Stromal cell of bone marrow (primary cell): ENCODE results near the gene CHRNB2.

ENCODE experiments used
- DNase-seq: peaks from one replicate; pipeline ENCODE4 v3.0.0-alpha.2; 2012; ENCODE audit warnings: low read depth

CHRNB2 gene

DNA sequence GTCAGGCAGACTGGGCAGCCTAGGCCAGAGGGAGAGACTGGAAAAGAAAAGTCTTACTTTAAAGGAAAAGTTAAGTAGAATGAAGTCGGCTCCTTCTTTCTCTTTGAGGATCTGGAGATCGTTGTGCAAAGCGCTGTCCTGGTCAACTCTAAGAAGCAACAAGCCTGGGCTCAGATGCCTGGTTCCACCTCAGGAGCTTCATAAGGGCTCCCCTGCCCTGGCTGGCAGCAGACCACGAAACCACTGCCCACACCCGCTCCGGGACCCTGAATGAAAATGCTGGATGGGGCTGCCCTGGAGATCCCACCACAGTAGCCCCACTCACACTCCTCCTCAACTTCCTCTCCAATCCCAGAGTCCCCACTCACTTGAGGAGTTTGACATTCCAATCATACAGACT, 15.5 kb upstream of the CHRNB2 start:
- DNase-seq: no peak

DNA sequence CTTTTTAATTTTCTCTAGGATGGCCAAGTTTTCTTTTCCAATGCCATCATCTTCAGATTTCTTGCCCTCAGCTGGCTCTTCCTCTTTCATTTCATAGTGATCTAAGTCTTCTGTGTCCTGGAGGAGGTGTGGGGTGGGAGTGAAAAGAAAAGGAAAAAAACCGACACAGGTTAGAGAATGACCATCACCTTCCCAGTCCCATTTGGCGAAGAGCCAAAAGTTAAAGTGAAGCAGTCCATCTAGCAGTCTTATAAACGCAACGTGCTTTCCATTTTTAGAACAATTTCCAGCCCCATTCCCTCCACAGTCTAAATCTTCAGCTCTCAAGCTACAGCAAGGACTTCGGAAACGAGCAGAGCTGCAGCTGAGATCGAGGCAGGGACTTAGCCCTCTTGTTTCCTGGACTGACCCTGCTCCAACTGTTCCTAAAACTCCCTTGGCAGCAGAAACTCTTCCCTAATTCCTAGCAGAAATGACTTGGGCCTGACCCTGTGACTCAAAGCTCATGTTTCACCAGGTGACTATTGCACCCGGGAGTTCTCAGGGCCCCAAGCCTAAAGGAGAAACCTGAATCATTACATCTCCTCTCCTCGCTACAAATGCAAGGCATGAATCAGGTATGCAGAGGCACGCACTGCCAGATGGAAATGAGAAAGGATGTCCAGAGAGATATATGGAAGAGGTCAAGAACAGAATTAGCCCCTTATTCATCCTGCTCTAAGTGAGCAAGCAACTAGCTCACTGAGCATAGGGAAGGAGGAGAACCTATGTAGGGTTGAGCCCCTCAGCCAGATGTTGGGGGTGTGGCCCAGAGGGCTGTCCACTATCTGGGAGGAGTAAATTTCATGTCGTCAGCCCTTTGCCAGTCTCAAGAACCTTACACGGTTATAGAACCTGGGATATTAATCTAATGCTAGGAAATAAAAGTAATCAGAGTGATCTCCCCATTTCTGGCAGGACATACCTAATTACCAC, 14.2 kb upstream of the CHRNB2 start:
- DNase-seq: no peak

DNA sequence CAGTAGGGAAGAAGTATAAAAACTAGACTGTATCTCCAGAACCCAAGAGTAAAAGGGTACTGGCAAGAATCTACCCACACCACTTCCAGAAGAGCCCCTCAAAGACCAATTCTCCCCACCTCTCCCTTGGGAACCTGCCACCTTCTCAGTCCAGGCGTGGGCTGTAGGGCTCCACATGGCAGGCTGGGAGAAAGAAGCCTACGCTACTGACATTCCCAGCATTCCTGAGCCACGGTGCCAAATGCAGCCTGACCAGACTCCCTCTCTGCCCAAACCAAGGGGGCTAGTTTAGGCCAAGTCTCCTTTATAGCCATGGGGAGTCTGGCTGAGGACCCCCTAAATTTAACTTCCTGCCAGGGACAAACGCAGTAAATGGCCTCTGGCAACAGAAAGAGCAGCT, 11.2 kb upstream of the CHRNB2 start:
- no peak for DNase-seq

DNA sequence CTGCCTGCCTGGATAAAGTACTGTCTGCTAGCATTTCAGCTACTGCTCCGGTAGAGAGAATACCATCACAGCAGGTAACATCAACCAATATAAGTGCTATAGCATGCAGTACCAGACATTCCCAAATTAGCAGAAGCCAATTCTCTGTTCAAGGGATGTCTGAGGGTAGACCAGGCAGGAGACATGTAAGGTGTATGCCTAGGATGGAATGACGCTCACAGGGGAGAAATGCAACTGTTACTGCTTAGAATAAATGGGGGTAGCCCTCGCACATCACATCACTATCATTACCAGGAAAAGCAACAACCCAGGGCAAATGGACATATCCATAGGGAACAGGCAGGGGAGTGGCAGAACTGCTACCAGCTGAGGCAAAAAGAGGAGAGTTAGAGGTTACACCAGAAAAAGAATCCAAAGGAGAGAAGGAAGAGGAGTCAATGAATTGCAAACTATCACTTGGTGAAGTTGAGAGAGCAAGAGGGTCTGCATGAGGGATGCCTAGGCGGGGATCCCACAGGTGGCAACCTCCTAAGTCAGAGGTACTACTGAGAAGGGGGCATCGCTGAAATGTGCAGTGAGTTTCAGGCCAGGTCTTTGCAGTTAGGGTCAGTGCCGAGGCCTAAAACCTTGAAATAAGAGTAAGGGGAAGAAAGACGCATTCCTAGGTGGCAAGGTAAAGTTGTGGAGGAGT, 10.2 kb upstream of the CHRNB2 start:
- no peak for DNase-seq

DNA sequence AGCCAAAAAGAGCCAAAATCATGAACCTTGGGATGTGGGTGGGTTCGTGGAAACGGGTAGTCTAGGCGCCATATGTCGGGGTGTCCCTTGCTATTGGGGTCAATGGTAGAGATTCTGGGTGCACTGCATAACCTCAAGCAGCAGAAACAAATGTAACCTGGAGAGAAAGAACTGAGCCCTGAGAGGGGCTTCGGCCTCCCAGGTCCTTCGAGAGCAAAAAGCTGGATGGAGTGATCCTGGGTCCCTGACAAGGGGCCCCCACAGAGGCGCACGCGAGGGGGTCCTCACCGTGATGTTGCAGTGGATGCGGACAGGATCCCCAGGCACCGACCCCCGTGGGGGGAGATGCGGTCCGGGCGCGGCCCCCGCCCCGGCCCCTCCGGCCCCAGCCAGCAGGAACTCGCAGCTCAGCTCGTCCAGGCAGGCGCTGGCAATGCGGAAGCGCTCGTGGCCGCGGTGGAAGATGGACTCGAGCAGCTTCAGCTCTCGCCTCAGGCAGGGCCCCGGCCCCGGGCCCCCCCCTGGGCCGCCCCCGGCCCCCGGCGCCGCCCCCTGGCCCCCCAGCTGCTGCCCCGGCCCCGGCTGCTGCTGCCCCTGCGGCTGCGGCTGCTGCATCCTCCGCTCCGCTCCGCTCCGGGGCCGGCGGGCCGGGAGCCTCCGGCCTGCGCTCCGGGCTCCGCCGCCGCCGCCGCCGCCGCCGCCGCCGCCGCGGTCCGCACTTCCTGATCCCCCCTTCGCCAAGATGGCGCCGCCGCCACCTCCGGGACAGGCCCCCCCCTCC, 9.4 kb upstream of the CHRNB2 start, which contains the start of gene UBE2Q1:
UBE2Q1 (minus strand) TSS at position 724 of the 781 bp plus-strand sequence; CDS start at position 615, 109 bp downstream.
- no peak for DNase-seq

DNA sequence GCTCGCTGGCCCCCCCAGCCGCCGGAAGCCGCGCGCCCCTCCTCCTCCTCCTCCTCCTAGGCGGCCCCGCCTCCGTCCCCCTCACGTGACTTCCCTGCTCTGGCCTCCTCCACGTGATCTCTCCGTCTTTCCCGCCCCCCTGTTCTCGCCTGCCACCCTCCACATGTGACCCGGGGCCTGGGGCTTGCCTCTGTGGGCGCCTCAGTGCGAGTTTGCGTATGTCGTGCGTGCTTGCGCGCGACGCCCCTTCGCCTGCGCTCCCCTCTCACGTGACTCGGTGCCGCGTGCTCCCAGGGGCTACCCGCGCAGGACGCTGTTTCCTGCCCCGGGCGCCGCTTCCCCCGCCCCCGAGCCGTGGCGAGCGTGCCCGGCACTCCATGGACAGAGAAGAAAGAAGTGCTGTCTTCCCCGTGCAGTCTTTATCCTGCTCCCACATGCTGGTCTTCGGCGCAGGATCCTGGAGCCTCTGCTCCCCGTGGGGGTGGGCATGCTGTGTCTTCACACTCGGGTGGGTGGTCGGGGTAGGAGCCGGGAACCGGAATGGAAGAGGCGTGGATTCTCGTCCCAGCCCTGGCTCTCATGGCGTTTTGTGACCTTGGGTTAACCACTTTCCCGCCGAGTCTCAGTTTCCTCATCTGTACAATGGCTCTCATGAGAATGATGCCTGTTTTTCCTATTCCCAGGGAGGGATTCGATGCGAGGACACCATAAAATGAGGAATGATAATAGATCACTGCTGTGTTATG, 8.7 kb upstream of the CHRNB2 start:
- DNase-seq: peak; percentile 97

DNA sequence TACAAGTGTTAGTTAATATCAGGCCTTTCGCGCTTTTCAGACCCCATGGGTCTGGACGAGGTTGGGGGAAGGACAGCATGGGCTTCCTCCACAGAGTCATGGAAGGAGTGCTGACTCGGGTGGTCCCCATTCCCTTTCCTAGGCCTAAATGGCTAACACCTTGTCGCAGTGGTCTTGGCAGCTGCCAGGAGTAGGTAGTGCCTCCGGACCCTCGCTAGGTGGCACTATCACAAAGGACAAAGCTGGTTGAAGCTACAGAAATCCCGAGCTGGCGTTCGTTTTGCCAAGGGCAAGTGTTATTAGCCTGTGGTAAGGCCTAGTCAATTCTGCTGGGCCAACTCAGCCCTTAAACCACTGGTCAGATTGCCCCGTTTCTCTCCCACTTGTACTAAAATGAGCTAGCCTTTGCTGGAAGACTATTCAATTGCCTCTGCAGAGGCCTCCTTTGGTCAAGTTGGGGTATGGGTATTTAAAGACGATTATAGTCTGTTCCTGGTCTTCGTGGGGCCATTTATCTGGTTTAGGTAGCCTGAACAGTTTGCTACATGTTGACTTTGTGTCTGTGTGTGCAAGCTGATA, 8.0 kb upstream of the CHRNB2 start:
- DNase-seq: peak; percentile 89

DNA sequence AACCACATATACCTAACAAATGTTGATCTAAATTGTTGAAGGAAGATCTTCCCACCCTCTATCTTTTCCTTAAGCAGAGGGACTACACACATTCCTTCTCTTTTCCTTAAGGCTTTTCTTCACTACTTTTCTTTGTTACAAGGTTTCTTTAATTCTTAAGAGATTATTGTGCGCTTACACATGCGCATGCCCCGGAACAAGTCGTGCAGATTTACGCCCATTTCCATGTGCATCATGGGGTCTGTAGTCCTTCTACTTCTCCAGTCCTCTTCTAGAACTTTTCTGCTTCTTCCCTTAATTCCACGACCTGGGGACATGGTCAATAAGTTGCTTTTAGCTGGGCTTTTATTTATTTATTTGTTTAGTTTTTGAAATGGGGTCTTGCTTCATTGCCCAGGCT, 1.7 kb upstream of the CHRNB2 start:
- no peak for DNase-seq

DNA sequence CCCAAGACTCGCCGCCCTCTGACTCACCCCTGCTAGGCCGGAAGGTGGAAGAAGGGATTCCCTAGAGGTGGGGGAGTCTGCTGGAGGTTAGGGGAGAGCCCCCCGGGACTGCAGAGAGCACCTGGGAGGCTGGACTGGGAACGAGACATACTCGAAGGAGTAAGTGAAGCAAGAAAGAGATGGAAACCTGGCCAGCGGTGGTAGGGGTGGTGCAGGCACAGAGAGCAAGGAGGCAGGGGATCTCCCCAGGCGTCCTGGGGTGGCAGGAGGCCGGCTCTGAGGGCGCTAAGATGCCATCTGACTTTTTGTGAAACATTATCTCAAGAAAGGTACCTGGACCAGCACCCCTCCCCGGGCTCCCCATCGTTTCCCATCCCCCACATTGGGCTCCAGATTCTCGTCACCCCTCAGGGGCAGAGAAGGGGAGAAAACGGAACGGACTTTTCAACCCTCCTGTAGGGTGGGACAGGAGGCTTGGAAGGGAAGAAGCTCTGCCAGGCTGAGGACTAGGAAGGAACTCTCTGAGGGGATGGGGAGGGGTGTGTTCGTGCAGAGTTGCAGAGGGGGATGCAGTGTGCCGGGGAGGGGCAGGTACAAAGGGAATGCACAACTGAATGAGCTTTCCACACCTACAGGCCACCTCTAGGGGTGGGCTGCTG, 708 bp downstream of the CHRNB2 start:
- no peak for DNase-seq

DNA sequence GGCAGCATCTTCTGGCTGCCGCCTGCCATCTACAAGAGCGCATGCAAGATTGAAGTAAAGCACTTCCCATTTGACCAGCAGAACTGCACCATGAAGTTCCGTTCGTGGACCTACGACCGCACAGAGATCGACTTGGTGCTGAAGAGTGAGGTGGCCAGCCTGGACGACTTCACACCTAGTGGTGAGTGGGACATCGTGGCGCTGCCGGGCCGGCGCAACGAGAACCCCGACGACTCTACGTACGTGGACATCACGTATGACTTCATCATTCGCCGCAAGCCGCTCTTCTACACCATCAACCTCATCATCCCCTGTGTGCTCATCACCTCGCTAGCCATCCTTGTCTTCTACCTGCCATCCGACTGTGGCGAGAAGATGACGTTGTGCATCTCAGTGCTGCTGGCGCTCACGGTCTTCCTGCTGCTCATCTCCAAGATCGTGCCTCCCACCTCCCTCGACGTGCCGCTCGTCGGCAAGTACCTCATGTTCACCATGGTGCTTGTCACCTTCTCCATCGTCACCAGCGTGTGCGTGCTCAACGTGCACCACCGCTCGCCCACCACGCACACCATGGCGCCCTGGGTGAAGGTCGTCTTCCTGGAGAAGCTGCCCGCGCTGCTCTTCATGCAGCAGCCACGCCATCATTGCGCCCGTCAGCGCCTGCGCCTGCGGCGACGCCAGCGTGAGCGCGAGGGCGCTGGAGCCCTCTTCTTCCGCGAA, 3.8 kb downstream of the CHRNB2 start:
- no peak for DNase-seq

DNA sequence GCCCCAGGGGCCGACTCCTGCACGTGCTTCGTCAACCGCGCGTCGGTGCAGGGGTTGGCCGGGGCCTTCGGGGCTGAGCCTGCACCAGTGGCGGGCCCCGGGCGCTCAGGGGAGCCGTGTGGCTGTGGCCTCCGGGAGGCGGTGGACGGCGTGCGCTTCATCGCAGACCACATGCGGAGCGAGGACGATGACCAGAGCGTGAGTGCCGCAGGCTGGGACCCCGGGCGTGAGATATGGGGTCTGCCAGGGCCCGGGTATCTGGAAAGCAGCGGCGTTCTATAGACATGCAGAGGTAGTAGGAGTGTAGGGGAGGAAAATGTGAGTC, 4.3 kb downstream of the CHRNB2 start:
- no peak for DNase-seq

DNA sequence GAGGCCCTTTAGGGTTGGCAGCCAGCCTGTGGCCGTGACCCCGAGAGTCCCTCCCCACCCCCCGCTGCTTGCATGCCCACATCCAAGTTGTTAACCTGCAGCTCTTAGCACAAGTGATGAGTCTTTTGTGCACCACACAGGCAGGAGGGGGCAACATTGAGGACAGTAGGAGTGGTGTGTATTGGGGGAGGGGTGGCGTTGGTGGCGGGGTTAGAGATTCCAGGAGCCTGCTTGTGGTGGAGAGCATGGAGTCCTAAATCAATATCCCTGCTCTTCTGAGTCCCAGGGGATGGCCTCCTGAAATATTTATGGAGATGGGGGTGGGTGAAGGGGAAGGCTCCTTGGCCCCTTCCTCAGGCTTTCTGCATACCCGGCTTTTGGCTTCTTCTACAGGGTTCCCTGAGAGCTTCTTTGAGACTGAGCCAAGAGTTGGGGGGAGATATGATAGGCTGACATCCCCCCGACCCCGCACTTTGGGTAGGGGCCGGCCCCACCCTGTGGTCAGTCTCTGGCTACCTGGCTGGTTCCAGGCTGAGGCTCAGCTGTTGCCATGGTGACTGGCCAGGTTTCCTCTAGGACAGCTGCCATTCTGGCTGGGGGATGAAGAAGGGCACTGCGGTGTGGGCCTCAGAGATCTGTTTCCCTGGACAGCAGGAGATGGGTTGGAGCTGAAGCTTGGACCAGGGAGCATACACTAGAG, 5.0 kb downstream of the CHRNB2 start:
- no peak for DNase-seq

DNA sequence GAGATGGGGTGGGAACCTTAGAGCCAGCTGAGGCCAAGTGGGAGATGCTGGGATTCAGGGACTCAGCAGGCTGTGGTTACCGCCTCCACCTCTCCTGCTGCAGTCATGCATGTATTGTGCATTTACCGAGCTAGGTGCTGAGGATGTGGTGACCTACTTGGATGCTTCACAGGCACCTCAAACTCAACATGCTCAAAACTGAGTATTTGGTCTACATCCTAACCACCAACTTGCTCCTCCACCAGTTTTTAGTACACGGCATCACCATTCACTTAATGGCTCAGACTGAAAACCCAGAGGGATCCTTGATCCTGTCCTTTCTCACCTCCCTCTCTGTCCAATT, 5.6 kb downstream of the CHRNB2 start:
- DNase-seq: no peak

DNA sequence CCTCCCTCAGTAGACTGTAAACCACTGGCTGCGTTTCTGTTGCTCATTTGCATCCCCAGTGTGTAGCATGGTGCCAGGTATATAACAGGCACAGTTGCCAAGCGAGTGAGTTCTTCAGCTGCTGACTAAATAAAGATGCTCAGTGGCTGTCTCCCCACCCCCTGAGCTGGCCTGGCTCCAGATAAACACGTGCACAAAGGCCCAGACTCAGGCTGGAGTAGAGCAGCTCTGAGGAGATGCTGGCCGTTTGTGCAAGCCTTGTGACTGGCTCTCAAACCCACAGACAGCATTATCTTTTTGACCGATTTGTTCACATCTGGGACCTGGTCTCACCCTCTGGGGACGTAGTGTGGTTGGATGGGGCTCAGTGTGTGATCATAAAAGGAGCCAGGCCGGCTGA, 7.1 kb downstream of the CHRNB2 start:
- no peak for DNase-seq

DNA sequence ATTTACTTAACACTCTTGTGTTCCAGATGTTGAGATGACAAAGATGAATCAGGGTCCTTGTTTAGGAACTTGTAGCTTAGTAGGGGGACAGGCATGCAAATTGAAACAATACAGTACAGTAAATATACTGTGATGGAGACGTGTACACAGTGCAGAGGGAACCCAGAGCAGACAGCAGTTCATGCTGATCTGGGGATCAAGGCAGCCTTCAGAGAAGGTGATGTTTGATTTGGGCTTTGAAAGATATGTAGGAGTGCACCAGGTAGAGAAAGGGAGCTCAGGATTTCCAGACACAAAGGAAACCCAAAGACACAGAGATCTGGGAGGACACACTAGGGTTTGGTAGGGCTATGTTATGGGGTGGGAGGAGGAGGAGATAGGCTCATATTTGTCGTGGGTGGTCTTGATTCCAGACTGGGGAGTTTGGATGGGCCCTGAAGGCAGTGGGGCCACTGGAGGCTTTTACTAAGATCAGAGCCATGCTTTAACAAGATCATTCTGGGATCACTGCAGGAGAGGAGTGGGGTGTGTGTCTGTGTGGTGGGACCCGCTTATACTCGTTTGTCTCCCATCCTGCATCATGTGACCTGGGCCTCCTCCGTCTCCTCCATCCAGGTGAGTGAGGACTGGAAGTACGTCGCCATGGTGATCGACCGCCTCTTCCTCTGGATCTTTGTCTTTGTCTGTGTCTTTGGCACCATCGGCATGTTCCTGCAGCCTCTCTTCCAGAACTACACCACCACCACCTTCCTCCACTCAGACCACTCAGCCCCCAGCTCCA, 7.8 kb downstream of the CHRNB2 start:
- DNase-seq: no peak

DNA sequence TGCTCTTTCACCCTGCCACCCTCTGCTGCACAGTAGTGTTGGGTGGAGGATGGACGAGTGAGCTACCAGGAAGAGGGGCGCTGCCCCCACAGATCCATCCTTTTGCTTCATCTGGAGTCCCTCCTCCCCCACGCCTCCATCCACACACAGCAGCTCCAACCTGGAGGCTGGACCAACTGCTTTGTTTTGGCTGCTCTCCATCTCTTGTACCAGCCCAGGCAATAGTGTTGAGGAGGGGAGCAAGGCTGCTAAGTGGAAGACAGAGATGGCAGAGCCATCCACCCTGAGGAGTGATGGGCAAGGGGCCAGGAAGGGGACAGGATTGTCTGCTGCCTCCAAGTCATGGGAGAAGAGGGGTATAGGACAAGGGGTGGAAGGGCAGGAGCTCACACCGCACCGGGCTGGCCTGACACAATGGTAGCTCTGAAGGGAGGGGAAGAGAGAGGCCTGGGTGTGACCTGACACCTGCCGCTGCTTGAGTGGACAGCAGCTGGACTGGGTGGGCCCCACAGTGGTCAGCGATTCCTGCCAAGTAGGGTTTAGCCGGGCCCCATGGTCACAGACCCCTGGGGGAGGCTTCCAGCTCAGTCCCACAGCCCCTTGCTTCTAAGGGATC, 8.5 kb downstream of the CHRNB2 start:
- no peak for DNase-seq

DNA sequence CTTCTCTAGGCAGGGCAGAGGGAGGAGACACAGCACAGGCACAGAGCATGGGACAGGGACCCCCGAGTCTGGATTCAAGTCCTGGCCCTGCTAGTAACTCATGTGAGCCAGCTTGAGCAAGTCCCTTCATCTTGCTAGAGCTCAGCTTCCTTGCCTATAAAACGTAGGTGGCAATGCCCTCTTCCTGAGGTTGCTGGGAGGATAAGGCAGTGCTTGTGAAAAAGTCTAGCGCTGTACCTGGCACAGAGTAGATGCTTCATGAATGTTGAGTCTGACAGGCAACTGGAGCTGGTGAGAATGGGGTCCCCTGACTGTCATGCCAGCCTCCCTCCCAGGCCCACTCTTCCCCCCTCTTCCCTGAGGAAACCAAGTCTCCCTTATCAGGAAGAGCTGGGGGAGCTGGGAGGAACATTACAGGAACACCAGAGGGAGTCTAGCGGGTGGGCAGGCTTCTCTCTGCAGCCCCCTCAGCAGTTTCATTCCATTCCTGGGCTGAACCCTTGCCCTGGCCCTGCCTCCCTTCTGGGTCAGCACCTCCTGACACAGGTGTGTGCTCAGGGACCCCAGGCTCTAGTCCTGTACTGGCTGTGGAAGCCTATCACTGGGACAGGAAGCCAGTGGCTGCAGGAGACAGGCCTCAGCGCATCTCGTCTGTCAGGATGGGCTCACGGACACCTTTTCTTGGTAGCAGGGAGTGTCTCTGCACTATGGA, 9.9 kb downstream of the CHRNB2 start:
- no peak for DNase-seq

DNA sequence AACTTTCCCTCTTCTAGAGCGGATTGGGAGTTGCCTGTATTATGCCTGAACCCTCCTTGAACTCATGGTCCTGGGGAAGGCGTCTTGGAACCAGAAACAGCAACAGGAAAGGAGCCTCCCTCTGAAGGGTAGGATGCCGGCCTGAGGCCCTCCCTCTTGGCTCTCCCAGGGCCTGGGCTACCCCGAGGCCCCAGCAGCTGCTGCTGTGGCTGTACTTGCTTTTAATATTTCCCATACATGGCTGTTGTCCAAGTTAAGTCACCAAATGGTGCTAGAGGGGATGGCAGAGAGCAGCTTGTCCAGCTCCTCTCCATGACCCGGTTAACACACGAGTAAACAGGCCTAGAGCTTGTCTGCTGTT, 10.5 kb downstream of the CHRNB2 start:
- no peak for DNase-seq
